ENCODE results near the gene KIAA1958.

- TF ChIP-seq CTCF (IDR thresholded peaks at IDR 0.05), result no peak
- no peak for TF ChIP-seq POLR2A (IDR thresholded peaks at IDR 0.05)
These were observed 11.3 kb upstream of the KIAA1958 start for GRCh38 chr9:112475318-112475717.

Data from body of pancreas (tissue), 4 donors.